ENCODE results near the gene LRRC8A. TPM values are rescaled to one million over a fixed set of nuclear protein-coding genes. Genes with fewer than 3 reads are reported as not detected.
A peak's percentile ranks its signal among the peaks of the same experiment; 100 is the strongest.

Gene LRRC8A
- total RNA-seq, 1 experiment from 2014 or later, result 22.0 TPM

DNA sequence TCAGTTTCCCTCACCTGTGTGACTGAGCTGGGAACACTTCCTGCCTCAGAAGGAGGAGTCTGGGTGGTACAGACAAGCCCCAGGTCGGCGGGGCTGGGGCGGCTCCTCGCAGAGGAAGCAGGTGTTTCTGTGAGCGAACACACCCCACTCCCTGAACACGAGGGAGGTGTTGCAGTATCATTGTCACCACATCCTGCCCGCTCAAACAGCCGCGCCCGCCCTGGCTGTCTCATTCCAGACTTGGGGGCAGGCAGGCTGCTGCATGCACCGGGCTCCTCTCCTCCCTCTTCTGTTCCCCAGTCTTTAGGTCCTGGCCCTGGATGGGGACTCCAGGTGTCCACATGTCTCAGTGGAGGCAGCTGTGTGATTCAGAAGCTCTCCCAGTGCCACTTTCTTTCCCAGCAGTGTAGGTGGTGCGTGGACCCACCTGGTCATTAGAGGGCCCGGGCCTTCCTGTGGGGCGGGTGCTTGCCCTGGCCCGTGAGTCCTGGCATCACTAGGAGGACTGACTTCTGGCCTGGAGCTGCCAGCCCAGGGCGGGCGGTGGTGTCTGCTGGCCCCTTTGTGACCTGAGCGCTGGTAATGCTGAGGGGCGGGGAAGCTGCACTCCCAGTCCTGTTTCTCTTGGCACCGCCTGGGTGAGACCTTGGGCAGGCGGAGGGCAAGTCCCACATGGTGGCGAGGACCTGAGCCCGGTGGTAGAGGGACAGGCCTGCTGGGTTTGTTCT, 20.6 kb downstream of the LRRC8A start:
- ChIA-PET CTCF (no interaction called here), RAD21 (ENCODE audit: low non-redundant PET in 1 of 2, low total read pairs in 2 of 2, uncharacterized antibody in 2 of 2, unreplicated experiment in 2 of 2) (no interaction called here), POLR2A (no interaction called here)
- Histone ChIP-seq H3K9ac (ENCODE audit: low read length) (0 out of 2 replicates have a peak overlapping the region, but pooled peaks have one; percentile 3), H2AFZ (ENCODE audit: low read depth, low read length, poor library complexity, severe bottlenecking) (no peak overlapping the region), H3K4me3 (replicated peaks in 1 of 2; ENCODE audit: low read depth in 1 of 2, low read length in 2 of 2) (no peak overlapping the region), H3K79me2 (ENCODE audit: insufficient read depth, low read length) (peaks cover 4% of the 10 kb centered on the region; the same call in 1 of the 2 replicates), H3K36me3 (ENCODE audit: control insufficient read depth in 1 of 2, insufficient read depth in 2 of 2, low read length in 2 of 2) (peaks cover under 1 to 3% of the 10 kb centered on the region in 2 experiments; a peak in 2 of 4 replicates), H3K4me2 (ENCODE audit: low read length) (peak overlapping the region; percentile 32), H3K27ac (ENCODE audit: low read depth, low read length) (no peak overlapping the region; the same call in 1 of the 2 replicates), H3K4me1 (ENCODE audit: control insufficient read depth in 1 of 2, insufficient read depth in 2 of 2, low read length in 2 of 2) (peaks cover 16 to 33% of the 10 kb centered on the region in 2 experiments), H4K20me1 (ENCODE audit: insufficient read depth) (no peaks in the 10 kb centered on the region), H3K27me3 (ENCODE audit: insufficient read depth, low read length) (no peaks in the 10 kb centered on the region), H3K9me2 (ENCODE audit: insufficient read depth) (no peaks in the 10 kb centered on the region), H3K9me3 (ENCODE audit: control insufficient read depth in 1 of 2, insufficient read depth in 1 of 2, low read depth in 1 of 2, low read length in 2 of 2) (no peaks in the 10 kb centered on the region)
- ATAC-seq (peak; percentile 20), DNase-seq (ENCODE audit: low read depth, low spot score) (no peak)
- TF ChIP-seq ZFX (IDR thresholded peaks at IDR 0.05) (no peak), SIN3A (IDR thresholded peaks at IDR 0.05; ENCODE audit: low read depth) (no peak), REST (IDR thresholded peaks at IDR 0.05; ENCODE audit: low read depth) (no peak), EGR1 (IDR thresholded peaks at IDR 0.05; ENCODE audit: low read depth) (no peak), ZNF274 (IDR thresholded peaks at IDR 0.05; ENCODE audit: low read depth, low read length) (no peak), CEBPB (IDR thresholded peaks at IDR 0.05; ENCODE audit: low read depth) (no peak), POLR2A (IDR thresholded peaks at IDR 0.05; ENCODE audit: borderline replicate concordance, extremely low read depth, insufficient read depth, insufficient read length) (no peak), TCF7L2 (IDR thresholded peaks at IDR 0.05; ENCODE audit: borderline replicate concordance, extremely low read depth, insufficient read depth, insufficient read length) (no peak), JUND (IDR thresholded peaks at IDR 0.05) (no peak), ZBTB33 (IDR thresholded peaks at IDR 0.05; ENCODE audit: extremely low read depth, insufficient replicate concordance, low read length) (no peak), SP1 (IDR thresholded peaks at IDR 0.05; ENCODE audit: low read depth) (no peak), SRF (IDR thresholded peaks at IDR 0.05; ENCODE audit: low read depth) (no peak), EZH2phosphoT487 (IDR thresholded peaks at IDR 0.05; ENCODE audit: borderline replicate concordance) (no peak), ELF1 (IDR thresholded peaks at IDR 0.05; ENCODE audit: borderline replicate concordance, low read depth) (no peak), RAD21 (IDR thresholded peaks at IDR 0.05; ENCODE audit: low read depth) (no peak), CBX3 (IDR thresholded peaks at IDR 0.05; ENCODE audit: low read depth) (no peak), MAX (IDR thresholded peaks at IDR 0.05) (no peak), POLR2AphosphoS5 (IDR thresholded peaks at IDR 0.05; ENCODE audit: low read depth, low read length) (no peak)
- TF ChIP-seq, protein P1, sequence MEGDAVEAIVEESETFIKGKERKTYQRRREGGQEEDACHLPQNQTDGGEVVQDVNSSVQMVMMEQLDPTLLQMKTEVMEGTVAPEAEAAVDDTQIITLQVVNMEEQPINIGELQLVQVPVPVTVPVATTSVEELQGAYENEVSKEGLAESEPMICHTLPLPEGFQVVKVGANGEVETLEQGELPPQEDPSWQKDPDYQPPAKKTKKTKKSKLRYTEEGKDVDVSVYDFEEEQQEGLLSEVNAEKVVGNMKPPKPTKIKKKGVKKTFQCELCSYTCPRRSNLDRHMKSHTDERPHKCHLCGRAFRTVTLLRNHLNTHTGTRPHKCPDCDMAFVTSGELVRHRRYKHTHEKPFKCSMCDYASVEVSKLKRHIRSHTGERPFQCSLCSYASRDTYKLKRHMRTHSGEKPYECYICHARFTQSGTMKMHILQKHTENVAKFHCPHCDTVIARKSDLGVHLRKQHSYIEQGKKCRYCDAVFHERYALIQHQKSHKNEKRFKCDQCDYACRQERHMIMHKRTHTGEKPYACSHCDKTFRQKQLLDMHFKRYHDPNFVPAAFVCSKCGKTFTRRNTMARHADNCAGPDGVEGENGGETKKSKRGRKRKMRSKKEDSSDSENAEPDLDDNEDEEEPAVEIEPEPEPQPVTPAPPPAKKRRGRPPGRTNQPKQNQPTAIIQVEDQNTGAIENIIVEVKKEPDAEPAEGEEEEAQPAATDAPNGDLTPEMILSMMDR (IDR thresholded peaks at IDR 0.05 in 2 of 3, conservative IDR thresholded peaks at IDR 0.05 in 1 of 3; ENCODE audit: borderline replicate concordance in 1 of 3, insufficient read depth in 1 of 3, low read depth in 2 of 3, low read length in 2 of 3), result no peak
- TF ChIP-seq, protein P2, sequence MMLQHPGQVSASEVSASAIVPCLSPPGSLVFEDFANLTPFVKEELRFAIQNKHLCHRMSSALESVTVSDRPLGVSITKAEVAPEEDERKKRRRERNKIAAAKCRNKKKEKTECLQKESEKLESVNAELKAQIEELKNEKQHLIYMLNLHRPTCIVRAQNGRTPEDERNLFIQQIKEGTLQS (IDR thresholded peaks at IDR 0.05), result no peak
- intact Hi-C loops (cut with micrococcal nuclease), result no loop called here
- no TSS peak for BruUV-seq (replicated peaks)
